Stimulated activated CD4-positive, alpha-beta T cell treated with anti-CD3 and anti-CD28 coated beads, Interleukin-1b, Interleukin-23, amount 100 ng/mL, for 48 hours (primary cell): ENCODE measurements around the gene ABCB11.
"Not testable (repeated sequence)": the region's sequence is repeated elsewhere in the genome, so short reads cannot be mapped to it uniquely, and the experiment has no call there.

Source experiments
- DNase-seq: peaks from one replicate; pipeline ENCODE4 v3.0.0-alpha.2; 2020

The ABCB11 gene

DNA sequence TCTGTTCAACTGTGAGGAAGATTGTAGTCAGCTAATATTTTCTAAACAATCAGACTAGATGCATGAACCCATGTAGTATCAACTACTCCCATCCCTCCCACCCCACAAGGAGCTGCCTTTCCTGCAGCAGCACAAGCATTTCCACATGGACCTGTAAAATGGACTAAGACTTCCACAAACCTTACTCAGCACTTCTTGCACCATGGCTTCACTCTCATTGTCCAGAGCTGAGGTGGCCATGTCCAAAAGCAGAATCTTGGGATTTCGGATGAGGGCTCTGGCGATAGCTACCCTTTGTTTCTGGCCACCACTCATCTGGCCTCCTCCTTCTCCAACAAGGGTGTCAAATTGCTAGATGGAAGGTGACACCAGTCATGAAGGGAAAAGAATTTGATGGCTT is 61.3 kb downstream of the ABCB11 start:
- no peak for DNase-seq

DNA sequence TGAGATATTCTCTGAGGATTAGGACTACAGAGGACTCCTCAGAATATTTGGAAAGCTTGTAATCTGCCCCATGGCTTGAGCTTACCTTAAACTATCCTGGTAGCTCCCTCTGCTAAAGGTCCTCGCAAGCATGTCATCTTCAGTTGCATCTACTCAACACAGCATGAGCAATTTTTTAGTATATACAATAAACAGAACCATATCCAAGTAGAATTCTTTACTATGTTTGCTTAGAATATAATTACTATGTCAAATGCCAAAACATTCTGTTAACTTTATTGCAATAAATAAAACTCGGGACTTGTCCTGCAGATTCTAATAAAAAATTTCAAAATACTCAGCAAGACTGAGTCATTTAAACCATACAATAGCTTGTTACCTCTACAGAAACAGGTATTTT is 62.8 kb downstream of the ABCB11 start:
- DNase-seq: no peak

DNA sequence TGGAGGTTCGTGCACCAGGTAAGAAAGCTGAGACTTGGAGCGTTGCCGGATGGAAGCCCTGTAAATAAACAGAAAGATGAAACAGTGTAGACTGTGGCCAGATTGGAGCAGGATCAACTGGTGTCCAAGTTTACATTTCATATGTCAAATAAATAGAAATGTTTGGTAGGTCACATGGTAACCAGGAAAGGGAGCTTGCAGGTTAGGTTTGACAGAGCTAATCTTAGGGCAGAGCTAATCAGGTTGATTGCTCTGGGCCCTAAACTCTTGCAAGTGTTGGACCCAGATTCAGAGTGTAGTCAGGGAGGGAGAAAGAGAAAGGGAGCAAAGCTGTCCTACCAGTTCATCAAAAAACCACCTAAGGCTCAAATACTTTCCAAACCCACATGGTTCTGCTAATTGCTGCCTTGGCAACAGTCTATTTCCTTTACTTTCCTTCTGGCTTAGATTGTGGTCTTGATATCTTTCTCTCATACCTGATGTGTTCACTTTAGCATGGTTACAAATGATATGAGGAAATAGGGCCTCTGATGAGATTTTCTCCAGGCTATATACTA is 66.8 kb downstream of the ABCB11 start:
- no peak for DNase-seq

DNA sequence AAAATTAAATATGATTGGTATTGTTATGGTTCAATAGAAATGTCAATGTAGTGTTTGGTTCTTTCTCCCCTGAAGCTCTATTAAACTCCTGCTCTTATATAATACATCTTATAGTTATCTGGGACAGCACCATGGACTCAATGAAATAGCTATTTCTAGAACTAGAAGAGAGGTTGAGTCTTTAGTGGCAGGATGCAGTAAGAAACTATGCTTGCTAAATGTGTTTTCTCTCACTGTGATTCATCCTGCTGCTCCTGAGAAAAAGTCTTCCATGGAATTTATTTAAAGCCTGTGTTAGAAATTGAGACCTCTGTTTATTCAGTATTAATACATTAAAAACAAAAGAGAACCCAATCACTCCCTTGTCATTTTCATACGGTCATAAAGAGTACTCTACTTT is 68.5 kb downstream of the ABCB11 start:
- DNase-seq: no peak

DNA sequence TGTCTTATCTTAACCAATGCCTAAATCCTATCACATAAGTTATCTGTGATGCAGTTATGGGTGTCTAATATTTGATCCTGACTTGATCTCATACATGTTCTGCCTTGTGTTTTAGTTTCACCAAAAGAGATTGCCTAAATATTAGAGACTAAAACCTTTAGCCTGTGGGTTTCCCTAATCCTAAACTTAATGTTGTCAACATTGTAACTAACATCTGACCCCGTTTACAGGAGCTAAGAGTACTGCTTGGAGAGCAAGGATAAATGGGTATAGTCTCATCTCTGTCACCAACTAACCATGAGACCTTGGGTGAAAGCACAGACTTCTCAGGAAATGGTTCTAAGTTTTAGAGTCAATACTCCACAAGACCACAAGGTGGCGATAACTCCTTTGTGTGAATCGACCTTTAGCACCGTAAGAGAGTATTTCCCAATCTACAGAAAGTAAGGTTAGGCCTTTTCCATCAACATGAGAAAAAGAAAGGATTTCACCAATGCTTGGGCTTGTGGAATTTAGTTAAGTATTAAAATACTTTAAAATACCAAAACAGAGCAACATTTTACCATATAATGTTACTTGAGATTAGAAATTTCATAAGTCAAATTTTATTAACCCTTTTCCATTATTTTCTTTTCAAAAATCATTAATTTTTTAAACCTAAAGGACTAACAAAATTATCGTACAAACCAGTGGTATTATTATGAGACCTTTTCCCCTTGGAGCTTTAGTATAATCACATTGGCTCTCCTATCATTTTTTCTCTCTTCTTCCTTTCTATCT is 69.5 kb downstream of the ABCB11 start:
- DNase-seq: no peak

DNA sequence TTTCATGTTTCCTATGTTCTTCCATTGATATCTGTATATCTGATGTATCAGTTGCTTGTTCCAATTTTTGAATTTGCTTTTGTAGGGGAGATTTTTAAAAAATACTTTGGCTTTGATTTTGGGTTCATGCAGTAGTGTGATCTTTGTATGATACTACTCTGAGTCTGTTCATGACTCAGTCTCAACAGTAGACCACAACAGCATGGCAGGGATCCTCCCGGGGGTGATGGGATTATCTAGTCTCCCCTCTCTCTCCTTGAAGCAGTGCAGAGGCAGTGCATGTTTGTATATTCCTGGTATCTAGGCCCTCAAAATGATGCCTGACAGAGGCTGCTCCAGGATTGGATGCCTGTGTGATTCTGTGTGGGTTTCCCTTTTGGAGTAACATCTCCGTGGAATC is 74.7 kb downstream of the ABCB11 start:
- DNase-seq: no peak

DNA sequence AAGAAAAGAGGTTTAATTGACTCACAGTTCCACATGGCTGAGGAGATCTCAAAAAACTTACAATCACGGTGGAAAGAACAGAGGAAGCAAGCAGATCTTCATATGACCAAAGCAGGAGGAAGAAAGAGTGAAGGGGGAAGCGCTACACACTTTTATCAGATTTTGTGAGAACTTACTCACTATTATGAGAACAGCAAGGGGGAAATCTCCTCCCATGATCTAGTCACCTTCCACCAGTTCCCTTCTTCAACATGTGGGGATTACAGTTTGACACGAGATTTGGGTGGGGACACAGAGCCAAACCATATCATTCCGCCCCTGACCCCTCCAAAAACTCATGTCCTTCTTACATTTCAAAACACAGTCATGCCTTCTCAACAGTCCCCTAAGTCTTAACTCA is 75.8 kb downstream of the ABCB11 start:
- DNase-seq: no peak

DNA sequence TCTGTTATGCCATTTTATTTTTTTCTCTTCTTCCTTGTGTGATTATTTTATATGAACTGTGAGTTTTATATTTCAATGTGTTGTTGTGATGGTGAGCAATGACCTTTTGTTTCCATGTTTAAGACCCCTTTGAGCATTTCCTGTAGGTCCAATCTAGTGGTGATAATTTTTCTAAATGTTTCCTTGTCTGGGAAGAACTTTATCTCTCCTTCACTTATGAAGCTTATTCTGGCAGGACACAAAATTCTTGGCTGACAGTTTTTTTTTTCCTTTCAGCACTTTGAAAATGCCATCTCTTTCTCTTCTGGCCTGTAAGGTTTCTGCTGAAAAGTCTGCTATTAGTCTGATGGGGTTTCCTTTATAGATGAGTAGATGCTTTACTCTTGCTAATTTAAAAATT is 76.9 kb downstream of the ABCB11 start:
- DNase-seq: no peak

DNA sequence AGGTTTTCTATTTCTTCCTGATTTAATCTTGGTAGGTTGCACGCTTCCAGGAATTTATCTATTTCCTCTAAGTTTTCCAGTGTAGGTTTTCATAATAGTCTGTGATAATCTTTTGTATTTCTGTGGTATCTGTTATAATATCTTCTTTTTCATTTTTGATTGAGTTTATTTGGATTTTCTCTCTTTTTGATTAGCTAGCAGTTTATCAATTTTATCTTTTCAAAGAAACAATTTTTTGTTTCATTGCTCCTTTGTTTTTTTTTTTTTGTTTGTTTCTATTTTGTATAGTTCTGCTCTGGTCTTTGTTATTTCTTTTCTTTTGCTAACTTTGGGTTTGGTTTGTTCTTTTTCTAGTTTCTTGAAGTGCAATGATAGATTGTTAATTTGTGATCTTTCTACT is 78.7 kb downstream of the ABCB11 start:
- DNase-seq: no peak

DNA sequence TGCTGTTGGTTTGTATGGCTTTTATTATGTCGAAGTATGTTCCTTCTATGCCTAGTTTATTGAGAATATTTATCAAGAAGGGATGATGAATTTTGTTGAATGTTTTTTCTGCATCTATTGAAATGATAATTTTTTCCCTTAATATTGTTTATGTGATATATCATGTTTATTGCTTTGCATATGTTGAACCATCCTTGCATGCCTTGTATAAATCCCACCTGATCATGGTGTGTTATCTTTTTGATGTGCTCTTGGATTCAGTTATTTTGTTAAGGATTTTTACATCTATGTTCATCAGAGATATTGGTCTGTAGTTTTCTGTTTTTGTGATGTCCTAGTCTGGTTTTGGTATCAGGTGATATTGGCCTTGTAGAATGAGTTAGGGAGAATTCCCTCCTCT is 79.3 kb downstream of the ABCB11 start:
- DNase-seq: no peak

DNA sequence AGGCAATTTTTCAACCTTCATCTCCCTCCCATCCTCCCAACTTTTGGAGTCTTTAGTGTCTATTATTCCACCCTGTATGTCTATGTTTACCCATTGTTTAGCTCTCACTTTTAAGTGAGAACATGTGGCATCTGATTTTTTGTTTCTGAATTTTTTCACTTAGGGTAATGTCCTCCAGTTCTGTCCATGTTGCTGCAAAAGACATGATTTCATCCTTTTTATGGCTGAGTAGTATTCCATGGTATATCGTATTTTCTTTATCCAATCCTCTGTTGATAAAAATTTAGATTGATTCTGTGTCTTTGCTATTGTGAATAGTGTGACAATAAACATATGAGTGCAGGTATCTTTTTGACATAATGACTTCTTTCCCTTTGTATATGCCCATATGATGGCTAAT is 81.8 kb downstream of the ABCB11 start:
- DNase-seq: no peak

DNA sequence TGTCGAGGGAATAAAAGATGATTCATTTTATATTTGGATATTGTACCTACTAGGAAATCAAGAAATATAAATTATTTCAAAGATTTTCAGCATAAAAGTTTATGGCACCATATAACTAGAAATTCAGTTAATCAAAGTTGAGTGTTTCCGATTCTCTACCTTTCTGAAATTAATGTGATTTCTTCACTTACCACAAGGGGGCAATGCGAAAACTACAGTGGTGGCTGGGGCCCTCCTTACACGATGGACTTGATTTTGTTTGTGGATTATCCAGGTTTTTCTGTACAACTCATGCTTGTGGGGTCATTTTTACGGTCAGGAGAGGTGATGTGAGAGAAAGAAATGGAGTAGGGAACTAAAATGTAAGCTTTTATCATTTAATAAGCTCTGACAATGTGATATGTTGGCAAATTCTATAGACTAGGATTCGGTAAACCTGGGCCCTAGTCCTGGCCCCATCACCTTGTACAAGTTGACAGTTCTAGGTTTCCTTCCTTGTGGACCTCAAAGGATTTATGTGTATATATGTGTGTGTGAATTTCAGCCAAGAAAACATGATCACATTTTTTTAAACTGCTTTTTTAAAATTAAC is 82.4 kb downstream of the ABCB11 start:
- no peak for DNase-seq

DNA sequence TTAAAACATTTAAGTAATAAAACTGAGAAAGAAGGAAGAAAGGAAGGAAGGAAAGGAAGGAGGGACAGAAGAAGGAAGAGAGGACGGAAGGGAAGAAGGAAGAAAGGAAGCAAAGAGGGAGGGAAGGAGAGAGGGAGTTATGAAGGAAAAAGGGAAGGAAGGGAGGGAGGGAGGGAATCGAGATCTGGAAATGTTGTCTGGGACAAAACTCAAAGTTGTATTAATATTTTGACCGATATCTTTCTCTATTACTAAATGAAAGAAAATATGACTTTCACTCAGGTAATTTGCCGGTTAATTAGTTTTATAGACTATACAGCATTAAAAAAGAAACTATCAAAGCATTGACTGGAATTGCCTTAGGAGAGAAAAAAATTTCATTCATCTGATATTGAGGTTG is 85.6 kb downstream of the ABCB11 start:
- DNase-seq: no peak

DNA sequence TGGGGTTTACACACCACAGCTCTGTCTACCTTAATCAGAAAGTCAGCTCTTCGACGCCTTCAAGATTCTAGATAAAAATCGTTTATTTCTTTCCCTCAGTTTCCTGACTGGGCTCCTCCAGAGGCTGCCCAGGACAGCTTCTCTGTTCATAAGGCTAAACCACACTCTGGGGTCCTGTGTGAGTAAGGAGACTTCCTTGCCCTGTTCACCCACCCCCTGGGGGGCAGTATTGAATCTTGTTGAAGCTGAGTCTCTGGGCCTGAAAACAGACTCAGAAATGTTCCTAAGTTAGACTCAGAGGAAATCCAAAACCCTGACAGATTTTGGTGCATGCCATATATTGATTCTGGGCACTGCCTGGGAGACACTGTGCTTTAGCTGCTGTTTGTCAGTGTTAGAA is 87.1 kb downstream of the ABCB11 start:
- DNase-seq: no peak

DNA sequence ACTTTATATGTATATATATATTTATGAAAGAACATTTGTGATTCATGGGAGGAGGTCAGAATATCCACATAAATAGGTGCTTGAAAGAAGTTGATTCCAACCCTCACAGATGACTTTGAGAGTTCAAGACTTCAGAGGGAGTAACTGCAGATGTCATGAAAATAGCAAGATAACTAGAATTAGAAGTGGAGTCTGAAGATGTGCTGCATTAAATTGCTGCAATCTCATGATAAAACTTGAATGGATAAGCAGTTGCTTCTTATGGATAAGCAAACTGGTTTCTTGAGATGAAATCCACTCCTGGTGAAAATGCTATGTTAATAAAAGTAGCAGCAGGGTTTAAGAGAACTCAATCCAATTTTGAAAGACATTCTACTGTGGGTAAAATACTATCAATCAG is 89.8 kb downstream of the ABCB11 start:
- no peak for DNase-seq

DNA sequence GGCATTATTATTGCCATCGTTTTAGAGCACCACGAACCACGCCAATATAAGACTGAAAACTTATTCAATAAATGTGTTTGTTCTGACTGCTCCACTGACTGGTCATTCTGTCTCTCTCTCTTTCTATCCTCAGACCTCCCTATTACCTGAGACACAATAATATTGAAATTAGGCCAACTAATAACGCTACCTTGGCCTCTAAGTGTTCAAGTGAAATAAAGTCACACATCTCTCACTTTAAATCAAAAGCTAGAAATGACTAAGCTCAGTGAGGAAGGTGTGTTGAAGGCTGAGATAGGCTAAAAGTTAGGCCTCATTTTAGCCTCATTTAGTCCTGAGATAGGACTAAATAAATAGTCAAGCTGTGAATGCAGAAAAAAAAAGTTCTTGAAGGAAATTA is 91.2 kb downstream of the ABCB11 start:
- DNase-seq: no peak

DNA sequence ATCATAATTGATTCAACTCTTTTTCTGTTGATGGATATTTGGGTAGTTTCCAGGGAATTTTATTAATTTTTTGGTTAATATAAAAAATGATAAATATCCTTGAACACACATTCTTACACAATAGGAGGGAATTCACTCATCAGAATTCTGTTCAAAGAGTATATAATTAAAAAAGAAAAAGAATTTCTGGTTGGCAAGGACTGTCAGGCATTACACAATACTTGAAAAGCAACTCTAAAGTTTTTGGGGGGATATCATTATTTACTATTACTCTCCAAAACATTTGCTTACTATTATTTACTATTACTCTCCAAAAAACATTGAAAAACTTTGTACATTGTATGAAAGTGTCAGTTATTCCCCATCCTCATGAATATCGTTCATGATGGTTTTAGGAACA is 92.1 kb downstream of the ABCB11 start:
- no peak for DNase-seq

DNA sequence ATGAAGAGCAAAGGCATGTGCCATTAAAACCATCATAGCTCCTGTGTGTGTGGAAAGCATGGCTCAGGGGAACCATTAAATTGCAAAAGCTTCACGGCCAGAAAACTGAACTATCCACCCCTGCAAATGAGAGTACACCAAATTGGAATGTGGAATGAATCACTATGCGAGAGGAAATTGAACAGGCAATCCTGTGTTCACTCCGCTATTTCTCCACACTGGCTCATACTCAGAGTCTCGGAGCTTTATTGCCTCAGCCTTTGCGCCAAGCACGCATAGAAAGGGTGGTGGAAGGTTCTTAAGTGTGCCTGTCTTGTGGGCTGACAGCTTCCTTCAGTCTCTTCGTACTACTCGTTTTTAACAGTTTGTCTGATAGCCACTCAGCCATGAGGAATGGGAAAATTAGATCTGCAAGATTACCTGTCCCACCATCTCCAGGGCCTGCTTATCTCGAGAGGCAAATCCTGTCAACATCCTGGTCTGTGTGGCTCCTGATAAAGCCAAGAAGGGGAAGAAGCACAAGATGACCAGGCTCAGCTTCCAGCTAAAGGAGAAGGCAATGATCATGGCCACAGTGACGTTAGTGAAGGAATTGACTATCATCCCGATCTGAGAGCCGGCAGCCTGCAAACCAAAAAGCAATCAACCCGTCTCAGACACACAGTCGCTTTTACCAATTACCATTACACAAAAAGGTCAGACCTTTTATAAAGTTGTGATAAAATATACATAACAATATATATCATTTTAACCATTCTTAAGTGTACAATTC is 95.1 kb downstream of the ABCB11 start:
- no peak for DNase-seq

DNA sequence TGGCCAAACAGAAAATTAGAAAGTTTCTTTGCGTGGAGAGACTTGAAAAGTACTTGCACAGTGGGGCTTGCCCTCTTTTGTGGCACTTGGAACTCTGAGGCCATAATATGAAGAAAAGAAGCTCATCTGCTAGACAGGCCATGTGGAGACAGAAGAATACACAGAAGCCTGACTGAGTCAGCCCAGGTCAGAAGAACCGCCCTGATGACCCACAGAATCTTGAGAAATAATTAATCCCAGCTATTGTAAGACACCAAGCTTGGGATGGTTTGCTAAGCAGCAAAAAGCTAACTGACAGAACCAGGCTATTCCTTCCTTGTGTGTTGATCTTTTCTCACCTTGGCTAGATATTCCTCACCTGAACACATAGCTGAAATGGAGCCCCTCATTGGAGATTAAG is 96.3 kb downstream of the ABCB11 start:
- DNase-seq: no peak

DNA sequence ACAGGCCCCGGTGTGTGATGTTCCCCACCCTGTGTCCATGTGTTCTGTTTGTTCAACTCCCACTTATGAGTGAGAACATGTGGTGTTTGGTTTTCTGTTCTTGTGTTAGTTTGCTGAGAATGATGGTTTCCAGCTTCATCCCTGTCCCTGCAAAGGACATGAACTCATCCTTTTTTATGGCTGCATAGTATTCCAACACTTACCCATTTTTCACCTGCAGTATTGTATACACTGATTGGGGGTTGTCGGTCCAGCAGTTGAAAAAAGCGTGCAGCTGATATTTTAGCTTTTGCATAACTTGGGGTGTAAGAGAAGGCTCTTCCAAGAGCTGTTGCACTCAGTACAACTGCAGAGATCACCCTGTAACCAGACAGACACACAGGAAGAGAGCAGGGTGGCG is 99.0 kb downstream of the ABCB11 start:
- not testable (repeated sequence) for DNase-seq

DNA sequence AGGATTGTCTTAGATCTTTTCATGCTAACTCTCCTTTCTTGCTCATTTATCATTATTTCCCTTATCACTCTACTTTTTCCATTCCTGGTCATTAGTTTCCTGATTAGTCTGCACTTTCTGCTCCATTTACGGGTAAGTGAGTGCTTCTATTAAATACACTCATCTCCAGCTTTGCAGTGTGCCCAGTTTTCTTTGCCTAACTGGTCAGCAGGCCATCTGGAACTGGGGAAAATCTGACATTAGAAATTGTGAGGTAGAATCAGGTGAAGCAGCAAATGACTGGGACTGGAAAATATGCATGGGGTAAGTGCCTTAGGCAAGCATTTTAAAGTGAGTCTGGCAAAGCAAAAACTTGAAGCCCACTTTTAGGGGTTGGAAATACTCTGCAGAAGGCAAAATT is 100.9 kb downstream of the ABCB11 start:
- DNase-seq: no peak

DNA sequence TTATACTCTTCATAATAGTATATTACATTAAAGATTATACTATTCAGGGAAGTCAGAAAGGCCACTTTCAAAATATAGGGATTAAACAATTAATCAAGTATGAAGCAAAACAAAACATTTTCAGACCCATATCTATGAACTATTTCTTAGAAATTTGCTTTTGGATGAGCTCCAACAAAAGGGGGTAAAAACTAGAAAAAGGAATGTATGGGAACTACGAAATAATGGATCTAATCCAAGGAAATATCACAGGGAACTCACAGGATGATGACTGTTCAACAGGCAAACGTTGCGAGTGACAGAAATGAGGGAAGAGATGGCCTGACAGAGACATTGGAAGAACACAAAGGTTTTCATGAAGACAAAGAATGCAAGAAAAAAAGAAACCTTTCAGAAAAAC is 102.1 kb downstream of the ABCB11 start:
- DNase-seq: no peak

DNA sequence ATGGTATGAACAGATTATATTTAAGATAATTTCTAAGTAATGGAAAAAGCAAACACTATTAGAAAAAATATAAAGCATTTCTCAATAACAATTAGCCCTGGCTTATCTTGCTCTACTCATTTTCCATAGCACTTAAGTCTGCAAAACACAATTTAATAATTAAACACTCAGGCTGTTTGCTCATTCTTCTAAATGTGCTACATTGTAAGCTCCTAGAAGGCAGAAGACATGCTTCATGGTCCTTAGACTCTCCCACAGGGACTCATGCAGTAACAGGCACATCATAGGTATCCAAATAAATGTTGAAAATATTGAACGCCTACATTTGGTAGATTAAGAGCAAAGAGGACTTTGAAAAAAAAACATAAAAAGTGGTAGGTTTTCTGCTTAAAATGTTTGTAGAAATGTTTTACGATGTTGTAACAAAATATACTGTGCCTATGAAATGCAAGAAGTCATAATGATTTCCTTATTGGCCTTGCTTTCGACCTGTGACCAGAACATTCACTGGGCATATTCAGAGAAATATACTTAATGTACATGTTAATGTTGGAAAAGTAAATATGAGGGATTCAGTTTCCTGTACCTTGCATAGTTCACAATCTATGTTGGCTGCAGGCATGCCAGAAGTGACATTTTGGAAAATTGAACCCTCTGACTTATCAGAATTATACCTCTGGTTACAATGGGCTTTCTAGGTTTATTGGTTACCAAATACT is 102.9 kb downstream of the ABCB11 start:
- no peak for DNase-seq
